NT2/D1 (cell line): ENCODE results near the gene PNRC2.
"Not testable (repeated sequence)": the region's sequence is repeated elsewhere in the genome, so short reads cannot be mapped to it uniquely, and the experiment has no call there.

Experiments
- YY1 ChIP-seq: IDR thresholded peaks from 2 replicates; pipeline ENCODE4 v1.6.1; 2011; ENCODE audit not compliant: insufficient read length, insufficient read depth
- ZNF274 ChIP-seq: IDR thresholded peaks from 2 replicates; pipeline ENCODE4 v1.6.1; 2011; ENCODE audit warnings: mild to moderate bottlenecking, low read depth, low read length

- not testable (repeated sequence) for TF ChIP-seq YY1, ZNF274
These were observed 1.4 kb upstream of the PNRC2 start for GRCh38 chr1:23958040-23958809.
